Skeletal muscle tissue (tissue), 4 donors: ENCODE results near the gene KLHL2. TPM values are rescaled to one million over a fixed set of nuclear protein-coding genes. Genes with fewer than 3 reads are reported as not detected.

Experiments
- H3K27ac ChIP-seq: one replicate; pipeline ENCODE4 v1.7.0; 2013; ENCODE audit warnings: mild to moderate bottlenecking, low read depth, low read length, inconsistent platforms
- H3K27me3 ChIP-seq, 3 donors: one replicate each; pipeline ENCODE4 v1.7.0; 2013; ENCODE audit warnings: low read length in 3 of 3; ENCODE audit not compliant: control insufficient read depth in 3 of 3, insufficient read depth in 3 of 3
- H3K36me3 ChIP-seq, 3 donors: one replicate each; pipeline ENCODE4 v1.7.0; 2013; ENCODE audit warnings: low read length in 3 of 3; ENCODE audit not compliant: control insufficient read depth in 3 of 3, insufficient read depth in 3 of 3
- H3K4me1 ChIP-seq, 3 donors: one replicate each; pipeline ENCODE4 v1.7.0; 2013; ENCODE audit warnings: low read length in 3 of 3, mild to moderate bottlenecking in 3 of 3; ENCODE audit not compliant: control insufficient read depth in 3 of 3, insufficient read depth in 3 of 3
- H3K4me3 ChIP-seq, 3 donors: one replicate each; pipeline ENCODE4 v1.7.0; 2013; ENCODE audit warnings: low read length in 3 of 3
- H3K9ac ChIP-seq, 3 donors: one replicate each; pipeline ENCODE4 v1.7.0; 2013; ENCODE audit warnings: low read length in 3 of 3, mild to moderate bottlenecking in 3 of 3, moderate library complexity in 2 of 3, low read depth in 1 of 3
- H3K9me3 ChIP-seq, 3 donors: one replicate each; pipeline ENCODE4 v1.7.0; 2013; ENCODE audit warnings: low read length in 3 of 3; ENCODE audit not compliant: control insufficient read depth in 3 of 3
- total RNA-seq: library from RNA; depleted of rRNA; stranded (reverse); fragments of >200 nt; gene quantifications from one replicate; pipeline ENCODE4 v1.2.3, GENCODE V29; 2014
- donor health status: Osteomylitis.

KLHL2 gene
- total RNA-seq, 1 donor from 2014 or later, result 5.2 TPM

DNA sequence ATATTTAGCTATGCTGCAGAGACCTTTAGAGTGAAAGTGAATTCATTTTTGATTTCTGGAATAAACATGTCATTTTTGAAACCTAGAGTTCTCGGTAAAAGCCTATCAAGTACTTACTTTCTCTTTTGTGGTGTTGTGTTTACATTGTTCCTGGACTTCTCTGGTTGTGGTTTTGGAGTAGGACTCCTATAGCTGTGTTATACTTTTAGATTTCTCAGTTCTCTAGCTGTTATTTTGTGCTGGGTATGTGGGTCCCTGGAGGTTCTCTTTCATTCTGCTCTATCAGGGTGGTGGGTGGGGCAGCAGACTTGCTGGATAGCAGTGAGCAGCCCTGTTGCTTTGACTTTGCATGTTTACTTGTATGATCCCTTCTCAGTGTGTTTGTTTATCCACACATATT is 94.5 kb downstream of the KLHL2 start:
- H3K4me3 ChIP-seq, result peak overlapping the region in 1 of 3 donors; percentile 0
- H3K27ac ChIP-seq, result no peak overlapping the region
- no peaks in the 10 kb centered on the region for H3K9me3 ChIP-seq
- H3K9ac ChIP-seq, result no peak overlapping the region
- H3K4me1 ChIP-seq, result peaks cover 0 to 2% (median 0%) of the 10 kb centered on the region in 3 donors
- no peaks in the 10 kb centered on the region for H3K27me3 ChIP-seq
- H3K36me3 ChIP-seq, result peaks cover 0 to 3% (median 3%) of the 10 kb centered on the region in 3 donors

GRCh38 chr4:165302658-165303057 is 95.3 kb downstream of the KLHL2 start:
- peaks cover 0 to 1% (median under 1%) of the 10 kb centered on the region in 3 donors for H3K36me3 ChIP-seq
- no peaks in the 10 kb centered on the region for H3K27me3 ChIP-seq
- H3K27ac ChIP-seq, result no peak overlapping the region
- no peak overlapping the region for H3K4me3 ChIP-seq
- no peak overlapping the region for H3K9ac ChIP-seq
- peaks cover 0 to 2% (median 0%) of the 10 kb centered on the region in 3 donors for H3K4me1 ChIP-seq
- H3K9me3 ChIP-seq, result no peaks in the 10 kb centered on the region

GRCh38 chr4:165308166-165308565 is 100.8 kb downstream of the KLHL2 start:
- Histone ChIP-seq H3K27me3 (no peaks in the 10 kb centered on the region), H3K27ac (no peak overlapping the region), H3K36me3 (no peaks in the 10 kb centered on the region), H3K9me3 (no peaks in the 10 kb centered on the region), H3K4me3 (no peak overlapping the region), H3K9ac (no peak overlapping the region), H3K4me1 (no peaks in the 10 kb centered on the region)

- no peaks in the 10 kb centered on the region for H3K9me3 ChIP-seq
- H3K36me3 ChIP-seq, result no peaks in the 10 kb centered on the region
- H3K4me3 ChIP-seq, result no peak overlapping the region
- H3K27ac ChIP-seq, result no peak overlapping the region
- no peaks in the 10 kb centered on the region for H3K4me1 ChIP-seq
- no peaks in the 10 kb centered on the region for H3K27me3 ChIP-seq
- no peak overlapping the region for H3K9ac ChIP-seq
Observed at GRCh38 chr4:165308606-165309005, 101.2 kb downstream of the KLHL2 start.

- no peak overlapping the region for H3K4me3 ChIP-seq
- H3K4me1 ChIP-seq, result no peaks in the 10 kb centered on the region
- H3K36me3 ChIP-seq, result no peaks in the 10 kb centered on the region
- H3K9ac ChIP-seq, result no peak overlapping the region
- no peaks in the 10 kb centered on the region for H3K9me3 ChIP-seq
- no peak overlapping the region for H3K27ac ChIP-seq
- H3K27me3 ChIP-seq, result no peaks in the 10 kb centered on the region
Observed at GRCh38 chr4:165309456-165309855, 102.1 kb downstream of the KLHL2 start.

- H3K4me3 ChIP-seq, result no peak overlapping the region
- no peaks in the 10 kb centered on the region for H3K4me1 ChIP-seq
- H3K27me3 ChIP-seq, result no peaks in the 10 kb centered on the region
- H3K36me3 ChIP-seq, result no peaks in the 10 kb centered on the region
- no peak overlapping the region for H3K27ac ChIP-seq
- H3K9me3 ChIP-seq, result no peaks in the 10 kb centered on the region
- H3K9ac ChIP-seq, result no peak overlapping the region
Observed at GRCh38 chr4:165312506-165312905, 105.1 kb downstream of the KLHL2 start.

GRCh38 chr4:165319030-165319429 is 111.7 kb downstream of the KLHL2 start:
- H3K9me3 ChIP-seq, result no peaks in the 10 kb centered on the region
- H3K9ac ChIP-seq, result no peak overlapping the region
- H3K36me3 ChIP-seq, result no peaks in the 10 kb centered on the region
- H3K4me3 ChIP-seq, result no peak overlapping the region
- no peaks in the 10 kb centered on the region for H3K27me3 ChIP-seq
- no peaks in the 10 kb centered on the region for H3K4me1 ChIP-seq
- no peak overlapping the region for H3K27ac ChIP-seq

GRCh38 chr4:165319509-165319908 is 112.1 kb downstream of the KLHL2 start:
- H3K9me3 ChIP-seq, result no peaks in the 10 kb centered on the region
- no peaks in the 10 kb centered on the region for H3K4me1 ChIP-seq
- no peaks in the 10 kb centered on the region for H3K36me3 ChIP-seq
- H3K4me3 ChIP-seq, result no peak overlapping the region
- no peaks in the 10 kb centered on the region for H3K27me3 ChIP-seq
- H3K9ac ChIP-seq, result no peak overlapping the region
- no peak overlapping the region for H3K27ac ChIP-seq

DNA sequence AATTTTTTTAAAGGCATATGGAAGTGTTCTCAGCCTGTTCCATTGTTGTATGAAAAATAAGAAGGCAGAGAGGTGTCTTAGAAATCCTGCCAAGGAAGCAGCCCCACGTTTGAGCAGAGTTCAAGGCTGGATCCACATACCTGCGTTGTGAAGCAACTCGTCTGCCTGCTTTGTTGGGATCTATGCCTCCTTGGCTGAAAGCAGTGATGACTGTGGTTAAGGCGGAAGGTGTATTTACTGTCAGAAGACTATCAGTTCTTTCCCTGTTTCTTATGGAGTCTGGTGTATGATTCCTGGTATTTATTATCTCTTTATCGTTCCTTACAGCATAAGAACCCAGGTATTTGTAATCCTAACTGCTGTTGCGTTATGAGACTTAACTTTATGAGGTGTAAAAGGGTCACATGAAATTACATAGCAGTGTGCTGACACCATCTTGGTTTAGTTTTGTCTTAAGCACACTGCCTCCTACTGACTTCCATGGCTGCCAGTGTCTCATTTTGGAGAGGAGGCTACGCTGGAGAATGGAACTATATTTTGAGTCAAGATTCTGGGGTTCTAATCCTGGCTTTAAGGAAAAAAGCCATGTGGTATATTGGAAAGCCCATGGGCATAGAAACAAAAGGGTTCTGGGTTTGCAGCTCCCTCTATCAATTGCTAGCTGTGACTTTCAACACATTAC is 117.0 kb downstream of the KLHL2 start:
- H3K27me3 ChIP-seq, result no peaks in the 10 kb centered on the region
- no peak overlapping the region for H3K9ac ChIP-seq
- H3K36me3 ChIP-seq, result no peaks in the 10 kb centered on the region
- no peak overlapping the region for H3K4me3 ChIP-seq
- no peak overlapping the region for H3K27ac ChIP-seq
- H3K4me1 ChIP-seq, result peaks cover 8 to 18% (median 10%) of the 10 kb centered on the region in 3 donors
- no peaks in the 10 kb centered on the region for H3K9me3 ChIP-seq

DNA sequence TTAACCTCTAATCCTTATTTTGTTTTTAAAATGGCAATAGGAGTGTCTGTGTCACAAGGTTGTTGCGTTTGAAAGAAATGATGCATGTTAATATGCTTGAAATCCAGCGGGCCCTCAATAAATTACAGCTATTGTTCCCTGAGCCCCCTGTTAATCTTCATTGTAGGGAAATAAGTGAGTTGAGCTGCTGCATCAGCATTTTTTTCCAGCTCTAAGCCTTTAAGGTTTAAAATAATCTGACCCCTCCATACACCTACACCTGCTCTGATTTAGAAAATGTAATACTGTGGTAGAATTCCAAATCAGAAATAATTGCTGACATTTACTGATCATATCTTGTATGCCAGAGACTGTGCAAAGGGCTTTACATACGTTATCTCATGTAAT is 117.5 kb downstream of the KLHL2 start:
- no peak overlapping the region for H3K27ac ChIP-seq
- H3K27me3 ChIP-seq, result no peaks in the 10 kb centered on the region
- H3K36me3 ChIP-seq, result no peaks in the 10 kb centered on the region
- no peak overlapping the region for H3K4me3 ChIP-seq
- H3K4me1 ChIP-seq, result peaks cover 8 to 18% (median 10%) of the 10 kb centered on the region in 3 donors
- H3K9ac ChIP-seq, result no peak overlapping the region
- H3K9me3 ChIP-seq, result no peaks in the 10 kb centered on the region
